ENCODE data around the gene IGF2R.

DNA sequence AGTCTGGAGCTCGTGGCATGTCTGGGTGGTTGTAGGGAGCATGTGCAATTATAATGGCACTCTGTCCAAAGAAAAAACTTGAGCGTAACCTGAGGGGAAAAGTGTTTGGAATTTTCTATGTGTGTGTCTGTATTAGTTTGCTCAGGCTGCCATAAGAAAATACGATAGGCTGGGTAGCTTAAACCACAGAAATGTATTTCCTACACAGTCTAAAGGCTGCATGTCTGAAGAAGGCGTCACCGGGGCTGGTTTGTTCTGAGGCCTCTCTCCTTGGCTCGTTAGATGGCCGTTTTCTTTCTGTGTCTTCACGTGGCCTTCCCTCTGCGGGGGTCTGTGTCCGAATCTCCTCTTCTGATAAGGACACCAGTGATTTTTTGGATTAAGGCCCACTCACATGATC lies 59.0 kb downstream of the IGF2R start:
- no peak for TF ChIP-seq POLR2A (IDR thresholded peaks at IDR 0.05; ENCODE audit: low read length)
- TF ChIP-seq GATA1 (IDR thresholded peaks at IDR 0.05; ENCODE audit: low read depth, low read length), result no peak
